B cell (primary cell): ENCODE data around the gene MCTS1. TPM values are rescaled to one million over a fixed set of nuclear protein-coding genes. Genes with fewer than 3 reads are reported as not detected.
"Not testable (repeated sequence)": the region's sequence is repeated elsewhere in the genome, so short reads cannot be mapped to it uniquely, and the experiment has no call there.

ENCODE experiments used
- ATAC-seq: fragments of 200-7000 bp; cut with Tn5 transposase; one replicate; pipeline ENCODE4 v1.10.0; 2021; ENCODE audit warnings: low read depth, mild to moderate bottlenecking, moderate number of reproducible peaks, moderate library complexity
- CTCF ChIA-PET: fragments of 350-600 bp; sonication (Branson Sonifier 250); formaldehyde crosslinking; loops from one replicate; lab custom pipeline; 2021; ENCODE audit warnings: antibody characterized with exemption, inconsistent platforms; lab: Charles Lee
- POLR2A ChIA-PET: fragments of 350-600 bp; sonication (Branson Sonifier 250); formaldehyde crosslinking; loops from one replicate; lab custom pipeline; 2021; ENCODE audit warnings: antibody characterized with exemption; lab: Charles Lee
- DNase-seq: peaks from one replicate; pipeline ENCODE4 v3.0.0; 2013
- H2AFZ ChIP-seq: 2 replicates; pipeline ENCODE4 v1.6.1; 2012; ENCODE audit warnings: mild to moderate bottlenecking, low read depth, low read length; ENCODE audit not compliant: insufficient read depth, poor library complexity, severe bottlenecking
- H3K27ac ChIP-seq, 2 donors: 1 replicate in 1 of 2; 2 replicates in 1 of 2; pipeline ENCODE4 v1.5.1; 2012 to 2013; ENCODE audit warnings: low read length in 2 of 2, mild to moderate bottlenecking in 2 of 2, moderate library complexity in 1 of 2
- H3K27me3 ChIP-seq, 4 experiments: fragments of 200-600 bp in 1 of 4; sonication (generic) in 1 of 4; replicated peaks in 1 of 4; 1 replicate in 2 of 4; 2 replicates in 2 of 4; pipeline versions ENCODE4 v1.6.1 to v1.7.0; 2013 to 2016; ENCODE audit warnings: low read length in 3 of 4, mild to moderate bottlenecking in 2 of 4, mixed read lengths in 1 of 4, moderate library complexity in 1 of 4; ENCODE audit not compliant: insufficient read depth in 4 of 4, control insufficient read depth in 3 of 4; ENCODE audit errors: control extremely low read depth in 1 of 4
- H3K36me3 ChIP-seq, 2 experiments: replicated peaks in 1 of 2; 1 replicate in 1 of 2; 2 replicates in 1 of 2; pipeline versions ENCODE4 v1.6.1 to v1.7.1; 2013; ENCODE audit warnings: low read length in 1 of 2; ENCODE audit not compliant: insufficient read depth in 2 of 2, control insufficient read depth in 1 of 2; ENCODE audit errors: control extremely low read depth in 1 of 2, extremely low read depth in 1 of 2
- H3K4me1 ChIP-seq, 2 donors: fragments of 200-600 bp in 1 of 2; sonication (generic) in 1 of 2; 1 replicate in 1 of 2; 2 replicates in 1 of 2; pipeline versions ENCODE4 v1.5.1 to v1.6.1; 2013 to 2017; ENCODE audit warnings: low read length in 2 of 2; ENCODE audit not compliant: control insufficient read depth in 2 of 2, insufficient read depth in 2 of 2
- H3K4me2 ChIP-seq: replicated peaks from 2 replicates; pipeline ENCODE3; 2012; ENCODE audit warnings: mild to moderate bottlenecking, low read depth, low read length; ENCODE audit not compliant: poor library complexity, severe bottlenecking
- H3K4me3 ChIP-seq, 5 experiments: fragments of 200-600 bp in 1 of 5; sonication (generic) in 1 of 5; 1 replicate in 3 of 5; 2 replicates in 2 of 5; pipeline versions ENCODE4 v1.5.1 to v1.7.0; 2011 to 2016; ENCODE audit warnings: low read length in 4 of 5, mild to moderate bottlenecking in 4 of 5, low read depth in 2 of 5, control low read depth in 1 of 5, moderate library complexity in 1 of 5; ENCODE audit not compliant: insufficient read depth in 1 of 5; ENCODE audit errors: control extremely low read depth in 1 of 5, extremely low read depth in 1 of 5
- H3K79me2 ChIP-seq: fragments of 200-600 bp; sonication (generic); one replicate; pipeline ENCODE4 v1.6.0; 2016; ENCODE audit warnings: low read length; ENCODE audit not compliant: control insufficient read depth, insufficient read depth
- H3K9ac ChIP-seq: fragments of 200-600 bp; sonication (generic); 2 replicates; pipeline ENCODE4 v1.6.1; 2017; ENCODE audit warnings: mild to moderate bottlenecking, low read length, moderate library complexity
- H3K9me3 ChIP-seq, 3 donors: one replicate each; pipeline versions ENCODE4 v1.6.1 to v1.7.1; 2013; ENCODE audit warnings: low read length in 2 of 3; ENCODE audit not compliant: control insufficient read depth in 2 of 3, insufficient read depth in 1 of 3; ENCODE audit errors: control extremely low read depth in 1 of 3
- H4K20me1 ChIP-seq: 2 replicates; pipeline ENCODE4 v1.6.0; 2012; ENCODE audit warnings: mild to moderate bottlenecking, low read length; ENCODE audit not compliant: insufficient read depth, control insufficient read depth, poor library complexity, severe bottlenecking
- H3K27ac Mint-ChIP-seq: one replicate; pipeline ENCODE4 v1.8.0; 2021; ENCODE audit warnings: mixed read lengths
- H3K27me3 Mint-ChIP-seq: one replicate; pipeline ENCODE4 v1.8.0; 2021; ENCODE audit warnings: mixed read lengths
- H3K4me1 Mint-ChIP-seq: one replicate; pipeline ENCODE4 v1.8.0; 2021; ENCODE audit warnings: mixed read lengths
- H3K4me3 Mint-ChIP-seq: one replicate; pipeline ENCODE4 v1.8.0; 2021; ENCODE audit warnings: mixed read lengths
- H3K9me3 Mint-ChIP-seq: one replicate; pipeline ENCODE4 v1.8.0; 2022; ENCODE audit warnings: mixed read lengths; ENCODE audit not compliant: insufficient read depth
- EZH2 ChIP-seq: IDR thresholded peaks from 2 replicates; pipeline ENCODE4 v1.6.1; 2012; ENCODE audit warnings: borderline replicate concordance, low read depth, mild to moderate bottlenecking, moderate library complexity, low read length; ENCODE audit not compliant: insufficient read depth, poor library complexity, severe bottlenecking
- WGBS: methylation state at CpG from one replicate; pipeline ENCODE4 v1.1.5; 2013; ENCODE audit warnings: missing lambda C conversion rate; ENCODE audit not compliant: insufficient coverage; 5-methylcytosine and 5-hydroxymethylcytosine counted together
- intact Hi-C: fragments of 100-400 bp; cut with micrococcal nuclease; formaldehyde crosslinking; loops from one replicate; pipeline ENCODE4 v1.10.0; 2022
- polyA plus RNA-seq: library from polyadenylated mRNA; depleted of rRNA; stranded (reverse); fragments of >200 nt; gene quantifications from 2 replicates; pipeline ENCODE4 v1.2.3, GENCODE V29; 2012
- total RNA-seq, 2 donors: library from RNA; stranded (reverse); fragments of 120-200 nt in 1 of 2; gene quantifications; 1 replicate in 1 of 2; 2 replicates in 1 of 2; pipeline versions ENCODE4 v1.2.3 to v1.2.4, GENCODE V29; 2013 to 2022
- TF ChIP-seq, protein P1 (sequence below): fragments of 200-600 bp; IDR thresholded peaks from one replicate; pipeline ENCODE4 v1.8.0; 2022; ENCODE audit warnings: antibody characterized with exemption, mild to moderate bottlenecking

MCTS1 gene
- total and polyA plus RNA-seq, 2 donors (not counting 1 experiment from before 2014, with no cell fraction given) = 20.6 to 25.5 TPM

DNA sequence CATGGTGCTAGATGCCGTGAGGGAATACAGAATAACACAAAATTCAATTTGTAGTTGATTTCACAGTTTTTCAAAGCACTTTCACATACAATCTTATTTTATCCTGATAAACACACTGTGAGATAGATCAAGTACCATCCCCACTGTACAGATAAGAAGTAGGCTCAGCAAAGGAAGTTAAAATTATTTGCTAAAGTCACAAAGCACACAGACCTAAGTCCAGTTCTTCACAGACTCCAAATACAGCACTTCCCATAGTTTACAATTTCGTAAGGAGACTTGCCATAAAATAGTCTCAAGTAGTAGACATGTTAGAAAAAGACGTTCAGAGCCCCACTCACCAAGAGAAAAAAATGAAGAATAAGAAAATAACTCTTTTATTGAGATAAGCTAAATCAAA is 35.3 kb upstream of the MCTS1 start:
- ChIA-PET CTCF (no interaction called here), POLR2A (no interaction called here)
- no peaks in the 10 kb centered on the region for H3K36me3 ChIP-seq
- Mint-ChIP-seq H3K27ac (no peak overlapping the region), H3K27me3 (no peaks in the 10 kb centered on the region), H3K4me1 (peaks cover 2% of the 10 kb centered on the region), H3K9me3 (no peaks in the 10 kb centered on the region), H3K4me3 (no peak overlapping the region)
- H3K79me2 ChIP-seq = no peaks in the 10 kb centered on the region
- no peak overlapping the region for H3K4me3 ChIP-seq
- DNase-seq = no peak
- ATAC-seq = no peak
- intact Hi-C loops = no loop called here
- H3K4me2 ChIP-seq = no peak overlapping the region
- H3K4me1 ChIP-seq = no peaks in the 10 kb centered on the region
- no peaks in the 10 kb centered on the region for H4K20me1 ChIP-seq
- no peak overlapping the region for H2AFZ ChIP-seq
- H3K27ac ChIP-seq = no peak overlapping the region
- no peaks in the 10 kb centered on the region for H3K27me3 ChIP-seq
- H3K9me3 ChIP-seq = no peaks in the 10 kb centered on the region
- no CpG with 5 or more reads among the region's 3 CpGs for WGBS
- H3K9ac ChIP-seq = no peak overlapping the region
- TF ChIP-seq, protein P1, sequence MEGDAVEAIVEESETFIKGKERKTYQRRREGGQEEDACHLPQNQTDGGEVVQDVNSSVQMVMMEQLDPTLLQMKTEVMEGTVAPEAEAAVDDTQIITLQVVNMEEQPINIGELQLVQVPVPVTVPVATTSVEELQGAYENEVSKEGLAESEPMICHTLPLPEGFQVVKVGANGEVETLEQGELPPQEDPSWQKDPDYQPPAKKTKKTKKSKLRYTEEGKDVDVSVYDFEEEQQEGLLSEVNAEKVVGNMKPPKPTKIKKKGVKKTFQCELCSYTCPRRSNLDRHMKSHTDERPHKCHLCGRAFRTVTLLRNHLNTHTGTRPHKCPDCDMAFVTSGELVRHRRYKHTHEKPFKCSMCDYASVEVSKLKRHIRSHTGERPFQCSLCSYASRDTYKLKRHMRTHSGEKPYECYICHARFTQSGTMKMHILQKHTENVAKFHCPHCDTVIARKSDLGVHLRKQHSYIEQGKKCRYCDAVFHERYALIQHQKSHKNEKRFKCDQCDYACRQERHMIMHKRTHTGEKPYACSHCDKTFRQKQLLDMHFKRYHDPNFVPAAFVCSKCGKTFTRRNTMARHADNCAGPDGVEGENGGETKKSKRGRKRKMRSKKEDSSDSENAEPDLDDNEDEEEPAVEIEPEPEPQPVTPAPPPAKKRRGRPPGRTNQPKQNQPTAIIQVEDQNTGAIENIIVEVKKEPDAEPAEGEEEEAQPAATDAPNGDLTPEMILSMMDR = no peak
- no peak for TF ChIP-seq EZH2

DNA sequence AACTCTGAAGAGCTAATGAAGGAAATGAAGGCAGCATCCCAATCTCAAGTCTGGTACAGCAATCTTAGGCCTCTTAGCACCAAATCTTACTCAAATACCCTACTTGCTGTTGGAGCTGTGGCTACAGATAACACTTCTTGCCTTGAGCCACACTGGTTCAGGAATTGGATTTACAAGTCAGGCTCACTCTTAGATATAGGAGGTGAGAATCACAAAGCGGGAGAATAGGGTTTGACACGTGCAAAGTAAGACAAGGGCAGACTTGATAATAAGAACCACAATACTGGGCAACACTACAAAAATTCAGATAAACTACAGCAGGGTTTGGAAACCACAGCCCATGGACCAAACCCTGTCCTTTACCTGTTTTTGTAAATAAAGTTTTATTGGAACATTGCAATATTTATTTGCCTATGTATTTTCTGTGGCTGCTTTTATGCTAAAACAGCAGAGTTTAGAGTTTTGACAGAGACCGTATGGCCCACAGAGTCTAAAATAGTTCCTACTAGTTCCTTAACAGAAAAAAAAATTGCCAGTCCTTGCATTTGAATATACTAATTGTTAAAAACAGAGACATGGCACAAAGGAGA is 33.8 kb upstream of the MCTS1 start:
- ATAC-seq (no peak), DNase-seq (no peak)
- Histone ChIP-seq H4K20me1 (no peaks in the 10 kb centered on the region), H3K27ac (no peak overlapping the region), H3K27me3 (no peaks in the 10 kb centered on the region), H3K9ac (no peak overlapping the region), H3K79me2 (no peaks in the 10 kb centered on the region), H2AFZ (no peak overlapping the region), H3K36me3 (no peaks in the 10 kb centered on the region), H3K4me2 (no peak overlapping the region), H3K4me3 (no peak overlapping the region), H3K9me3 (no peaks in the 10 kb centered on the region), H3K4me1 (no peaks in the 10 kb centered on the region)
- Mint-ChIP-seq H3K4me3 (no peak overlapping the region), H3K27ac (no peak overlapping the region), H3K9me3 (no peaks in the 10 kb centered on the region), H3K4me1 (no peaks in the 10 kb centered on the region), H3K27me3 (no peaks in the 10 kb centered on the region)
- WGBS = no CpG with 5 or more reads among the region's 3 CpGs
- TF ChIP-seq, protein P1 = no peak
- no peak for TF ChIP-seq EZH2
- intact Hi-C loops = no loop called here
- POLR2A ChIA-PET = no interaction called here
- CTCF ChIA-PET = no interaction called here

DNA sequence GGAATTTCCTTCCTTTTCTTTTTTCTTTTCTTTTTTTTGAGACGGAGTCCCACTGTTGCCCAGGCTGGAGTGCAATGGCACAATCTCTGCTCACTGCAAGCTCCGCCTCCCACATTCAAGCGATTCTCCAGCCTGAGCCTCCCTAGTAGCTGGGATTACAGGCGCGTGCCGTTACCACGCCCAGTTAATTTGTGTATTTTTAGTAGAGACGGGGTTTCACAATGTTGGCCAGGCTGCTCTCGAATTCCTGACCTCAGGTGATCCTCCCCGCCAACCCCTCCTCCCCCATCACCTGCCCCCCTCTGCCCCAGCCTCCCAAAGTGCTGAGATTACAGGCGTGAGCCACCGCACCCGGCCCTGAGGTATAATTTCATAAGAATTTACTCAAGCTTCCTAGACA is 30.1 kb upstream of the MCTS1 start:
- H4K20me1 ChIP-seq, POLR2A ChIA-PET, ATAC-seq, H3K36me3 ChIP-seq, H3K9ac ChIP-seq, H3K9me3 Mint-ChIP-seq, H3K27me3 ChIP-seq, H3K4me1 Mint-ChIP-seq, H3K9me3 ChIP-seq, CTCF ChIA-PET, H3K4me3 Mint-ChIP-seq, H3K4me2 ChIP-seq, H3K4me1 ChIP-seq, H3K27ac Mint-ChIP-seq, H3K27me3 Mint-ChIP-seq, DNase-seq, H3K27ac ChIP-seq, H3K79me2 ChIP-seq, H2AFZ ChIP-seq, H3K4me3 ChIP-seq, intact Hi-C loops: not testable (repeated sequence)
- no CpG with 5 or more reads among the region's 13 CpGs for WGBS
